Left ventricle myocardium inferior (tissue), 1 donor: Measurements from ENCODE around the gene PSD2. TPM values are rescaled to one million over a fixed set of nuclear protein-coding genes. Genes with fewer than 3 reads are reported as not detected.
A peak's percentile ranks its signal among the peaks of the same experiment; 100 is the strongest.

Source experiments
- DNase-seq: peaks from one replicate; pipeline ENCODE4 v3.0.0-alpha.2; 2020
- H3K27ac ChIP-seq: fragments of 200-600 bp; replicated peaks from 2 replicates; pipeline ENCODE4 v1.8.0; 2021
- H3K27me3 ChIP-seq: fragments of 200-600 bp; 2 replicates; pipeline ENCODE4 v1.8.0; 2021; ENCODE audit warnings: low read depth
- H3K36me3 ChIP-seq: fragments of 200-600 bp; 2 replicates; pipeline ENCODE4 v1.8.0; 2021
- H3K4me1 ChIP-seq: fragments of 200-600 bp; 2 replicates; pipeline ENCODE4 v1.8.0; 2021
- H3K4me3 ChIP-seq: fragments of 200-600 bp; 2 replicates; pipeline ENCODE4 v1.8.0; 2021; ENCODE audit warnings: mild to moderate bottlenecking, moderate library complexity
- H3K9me3 ChIP-seq: fragments of 200-600 bp; replicated peaks from 2 replicates; pipeline ENCODE4 v1.8.0; 2021
- CTCF ChIP-seq: fragments of 200-600 bp; IDR thresholded peaks from 2 replicates; pipeline ENCODE4 v1.8.0; 2021; ENCODE audit warnings: antibody characterized with exemption, mild to moderate bottlenecking, borderline replicate concordance
- intact Hi-C: fragments of 100-400 bp; cut with micrococcal nuclease; formaldehyde crosslinking; loops from one replicate; pipeline ENCODE4 v1.11.0; 2022
- total RNA-seq: library from RNA; stranded (reverse); fragmentation: NEBNext Ultra II Directional; extraction: Animal tissue kit (Norgen Biotek cat#: 25700); gene quantifications from one replicate; pipeline ENCODE4 v1.2.1, GENCODE V29; 2021
- donor health status: DM: no; HTN: yes; CAD: no; lungs with severe emphysema.

Gene PSD2
- total RNA-seq, 1 donor from 2014 or later: not detected

GRCh38 chr5:139805545-139805944 is 9.9 kb downstream of the PSD2 start:
- no peak for TF ChIP-seq CTCF
- DNase-seq: no peak
- no peaks in the 10 kb centered on the region for H3K36me3 ChIP-seq
- intact Hi-C loops: no loop called here
- no peak overlapping the region for H3K27ac ChIP-seq
- H3K9me3 ChIP-seq: no peaks in the 10 kb centered on the region
- no peaks in the 10 kb centered on the region for H3K4me1 ChIP-seq
- peaks cover 66% of the 10 kb centered on the region for H3K27me3 ChIP-seq
- no peak overlapping the region for H3K4me3 ChIP-seq

GRCh38 chr5:139806111-139806510 is 10.5 kb downstream of the PSD2 start:
- H3K4me3 ChIP-seq: no peak overlapping the region
- no peaks in the 10 kb centered on the region for H3K4me1 ChIP-seq
- no peak for TF ChIP-seq CTCF
- H3K27me3 ChIP-seq: peaks cover 60% of the 10 kb centered on the region
- intact Hi-C loops: no loop called here
- H3K9me3 ChIP-seq: no peaks in the 10 kb centered on the region
- no peaks in the 10 kb centered on the region for H3K36me3 ChIP-seq
- H3K27ac ChIP-seq: no peak overlapping the region
- DNase-seq: no peak

- no peak for TF ChIP-seq CTCF
- Histone ChIP-seq H3K4me3 (no peak overlapping the region), H3K9me3 (no peaks in the 10 kb centered on the region), H3K27ac (no peak overlapping the region), H3K4me1 (no peaks in the 10 kb centered on the region), H3K36me3 (no peaks in the 10 kb centered on the region), H3K27me3 (peaks cover 59% of the 10 kb centered on the region)
- intact Hi-C loops: no loop called here
- peak; percentile 3 for DNase-seq
Observed at GRCh38 chr5:139806726-139807646, 11.4 kb downstream of the PSD2 start.

GRCh38 chr5:139807647-139808030 is 12.0 kb downstream of the PSD2 start:
- H3K4me1 ChIP-seq: no peaks in the 10 kb centered on the region
- no peak for TF ChIP-seq CTCF
- DNase-seq: no peak
- H3K27me3 ChIP-seq: peaks cover 52% of the 10 kb centered on the region
- no peak overlapping the region for H3K27ac ChIP-seq
- no peaks in the 10 kb centered on the region for H3K36me3 ChIP-seq
- intact Hi-C loops: no loop called here
- no peaks in the 10 kb centered on the region for H3K9me3 ChIP-seq
- H3K4me3 ChIP-seq: no peak overlapping the region

GRCh38 chr5:139808481-139809330 is 13.1 kb downstream of the PSD2 start:
- no peak overlapping the region for H3K27ac ChIP-seq
- peak; percentile 27 for DNase-seq
- no peak for TF ChIP-seq CTCF

More at GRCh38 chr5:139808481-139809330, 13.1 kb downstream of the PSD2 start:
- H3K4me1 ChIP-seq: no peaks in the 10 kb centered on the region
- H3K36me3 ChIP-seq: no peaks in the 10 kb centered on the region
- intact Hi-C loops: no loop called here
- peaks cover 50% of the 10 kb centered on the region for H3K27me3 ChIP-seq
- no peak overlapping the region for H3K4me3 ChIP-seq
- H3K9me3 ChIP-seq: no peaks in the 10 kb centered on the region
